K562 (cell line): ENCODE results near the gene SH3GLB2. TPM values are rescaled to one million over a fixed set of nuclear protein-coding genes. Genes with fewer than 3 reads are reported as not detected.

ENCODE experiments used
- ATAC-seq: fragments of 200-7000 bp; cut with Tn5 transposase; 3 replicates; pipeline ENCODE4 v1.9.1; 2020; ENCODE audit warnings: moderate library complexity
- BruUV-seq: library from RNA; stranded (reverse); fragments of 400-500 nt; replicated peaks from 2 replicates; lab custom pipeline; 2021; lab: Mats Ljungman, UMichigan
- CTCF ChIA-PET: fragments of 300-600 bp; formaldehyde crosslinking; extraction: SDS; loops from one replicate; lab custom pipeline; 2021; ENCODE audit warnings: low intra/inter-chr PET ratio; lab: Yijun Ruan, JAX
- POLR2A ChIA-PET: fragments of 300-600, 350-650 bp; sonication (Branson Sonifier 250); formaldehyde crosslinking; extraction: SDS; loops from one replicate; lab custom pipeline; 2021; ENCODE audit warnings: antibody characterized with exemption, inconsistent platforms; lab: Yijun Ruan, JAX
- DNase-seq, 4 experiments: peaks; one replicate each; pipeline versions ENCODE4 v3.0.0 to v3.0.0-alpha.2; 2011 to 2018; ENCODE audit warnings: low spot score in 3 of 4, mixed read lengths in 3 of 4; ENCODE audit errors: extremely low read depth in 1 of 4
- FAIRE-seq: peaks from 2 replicates; lab custom pipeline; 2011; peaks lifted over from hg19 to GRCh38; lab: Jason Lieb, UNC
- H2AFZ ChIP-seq: 2 replicates; pipeline ENCODE4 v1.6.0; 2011; ENCODE audit warnings: low read depth, low read length, control low read depth, inconsistent platforms
- H3K27ac ChIP-seq: fragments of 200-600 bp; 3 replicates; pipeline ENCODE4 v1.8.0; 2011; ENCODE audit warnings: low read depth, mild to moderate bottlenecking, control low read depth, inconsistent platforms, low read length, moderate library complexity, mixed read lengths; ENCODE audit errors: extremely low read depth
- H3K27me3 ChIP-seq, 2 experiments: fragments of 300-600 bp in 1 of 2; 2 replicates in 1 of 2; 3 replicates in 1 of 2; pipeline versions ENCODE4 v1.6.0 to v1.8.0; 2011; ENCODE audit warnings: inconsistent platforms in 2 of 2, low read length in 2 of 2, mild to moderate bottlenecking in 1 of 2, mixed read lengths in 1 of 2, moderate library complexity in 1 of 2; ENCODE audit not compliant: control insufficient read depth in 2 of 2, insufficient read depth in 2 of 2
- H3K36me3 ChIP-seq: fragments of 300-600 bp; 3 replicates; pipeline ENCODE4 v1.8.0; 2011; ENCODE audit warnings: mild to moderate bottlenecking, low read length, inconsistent platforms; ENCODE audit not compliant: control insufficient read depth, insufficient read depth
- H3K4me1 ChIP-seq, 2 experiments: fragments of 200-600 bp in 1 of 2; replicated peaks in 1 of 2; 2 replicates in 1 of 2; 3 replicates in 1 of 2; pipeline versions ENCODE4 v1.5.1 to v1.8.0; 2011; ENCODE audit warnings: inconsistent platforms in 2 of 2, low read length in 2 of 2, mild to moderate bottlenecking in 1 of 2, mixed read lengths in 1 of 2, moderate library complexity in 1 of 2; ENCODE audit not compliant: control insufficient read depth in 2 of 2, insufficient read depth in 2 of 2
- H3K4me2 ChIP-seq: 2 replicates; pipeline ENCODE4 v1.6.1; 2011; ENCODE audit warnings: low read length, control low read depth, inconsistent platforms, mixed read lengths; ENCODE audit not compliant: insufficient read depth
- H3K4me3 ChIP-seq: fragments of 200-600 bp; sonication (generic), shearing (Covaris generic); 2 replicates; pipeline ENCODE4 v1.5.1; 2016; ENCODE audit warnings: control low read depth, inconsistent platforms
- H3K79me2 ChIP-seq: fragments of 200-600 bp; 3 replicates; pipeline ENCODE4 v1.8.0; 2011; ENCODE audit warnings: low read length, inconsistent platforms; ENCODE audit not compliant: control insufficient read depth, insufficient read depth
- H3K9ac ChIP-seq, 2 experiments: 2 replicates each; pipeline versions ENCODE4 v1.6.0 to v1.6.1; 2011; ENCODE audit warnings: low read depth in 2 of 2, low read length in 2 of 2, control low read depth in 1 of 2, inconsistent platforms in 1 of 2, mild to moderate bottlenecking in 1 of 2, mixed read lengths in 1 of 2; ENCODE audit not compliant: insufficient read depth in 1 of 2
- H3K9me1 ChIP-seq: one replicate; pipeline ENCODE4 v1.6.0; 2011; ENCODE audit warnings: inconsistent platforms, mild to moderate bottlenecking, low read length, moderate library complexity; ENCODE audit not compliant: control insufficient read depth, insufficient read depth
- H3K9me3 ChIP-seq: replicated peaks from 2 replicates; pipeline ENCODE4 v1.5.1; 2011; ENCODE audit warnings: low read depth, low read length, inconsistent platforms; ENCODE audit not compliant: control insufficient read depth, insufficient read depth
- H4K20me1 ChIP-seq: replicated peaks from 2 replicates; pipeline ENCODE4 v1.6.1; 2011; ENCODE audit warnings: low read length, inconsistent platforms, mixed read lengths; ENCODE audit not compliant: control insufficient read depth, insufficient read depth
- CHD1 ChIP-seq: fragments of 200-600 bp; sonication (generic); IDR thresholded peaks from one replicate; pipeline ENCODE4 v1.6.1; 2012; ENCODE audit warnings: mild to moderate bottlenecking, moderate library complexity, low read length, inconsistent platforms
- GTF2E2 ChIP-seq: fragments of 200-800 bp; sonication (Bioruptor generic); IDR thresholded peaks from 2 replicates; pipeline ENCODE4 v1.6.1; 2016; ENCODE audit warnings: missing genetic modification characterization, missing compliant biosample characterization
- HCFC1 ChIP-seq: IDR thresholded peaks from 2 replicates; pipeline ENCODE4 v1.6.1; 2012; ENCODE audit warnings: low read depth, low read length, improper control_type of control experiment
- JUNB ChIP-seq: fragments of 450-650 bp; formaldehyde crosslinking; conservative IDR thresholded peaks from 2 replicates; pipeline ENCODE4 v1.4.0; 2020; ENCODE audit warnings: mild to moderate bottlenecking
- KAT7 ChIP-seq: sonication (generic); formaldehyde crosslinking; IDR thresholded peaks from 2 replicates; pipeline ENCODE4 v1.8.0; 2022; ENCODE audit warnings: missing genetic modification reagents, mild to moderate bottlenecking, borderline replicate concordance
- MIER1 ChIP-seq: fragments of 450-650 bp; IDR thresholded peaks from 2 replicates; pipeline ENCODE4 v1.6.1; 2016; ENCODE audit warnings: antibody characterized with exemption, mild to moderate bottlenecking, low read depth
- PHTF2 ChIP-seq: fragments of 250-450 bp; sonication (Bioruptor Pico); IDR thresholded peaks from 2 replicates; pipeline ENCODE4 v1.5.0; 2021; ENCODE audit warnings: mild to moderate bottlenecking
- SP1 ChIP-seq: sonication (generic); formaldehyde crosslinking; IDR thresholded peaks from 2 replicates; pipeline ENCODE4 v1.8.1; 2022; ENCODE audit warnings: mild to moderate bottlenecking, missing genetic modification reagents
- ZNF253 ChIP-seq: fragments of 250-450 bp; sonication (Bioruptor Pico); conservative IDR thresholded peaks from 2 replicates; pipeline ENCODE4 v1.6.1; 2021; ENCODE audit warnings: mild to moderate bottlenecking
- WGBS: fragments of 100-300 bp; shearing (Covaris generic); methylation state at CpG from one replicate; pipeline ENCODE4 v1.1.6; 2016; ENCODE audit warnings: low coverage, mixed read lengths; ENCODE audit not compliant: insufficient coverage; ENCODE audit errors: missing lambda C conversion rate; 5-methylcytosine and 5-hydroxymethylcytosine counted together
- in situ Hi-C: fragments of 300-500 bp; cut with MboI; formaldehyde crosslinking; loops from 4 replicates; pipeline ENCODE4 v1.15.0; 2018; ENCODE audit warnings: inconsistent platforms, mixed read lengths
- intact Hi-C: fragments of 100-400 bp; cut with micrococcal nuclease; formaldehyde crosslinking; loops from 2 replicates; pipeline ENCODE4 v1.14.2; 2022
- polyA plus RNA-seq, 8 experiments: library from polyadenylated mRNA; depleted of rRNA in 4 of 8; stranded (reverse) in 5 of 8; unstranded in 3 of 8; fragments of >200 nt; fragmentation: Nextera tagmentation in 2 of 8; fragmentation: Illumina TruSeq in 1 of 8; extraction: Ambion mirVana in 2 of 8; extraction: Trizol in 1 of 8; gene quantifications; 2 replicates each; pipeline versions ENCODE4 v1.2.1 to v1.2.3, GENCODE V29; 2011 to 2014; ENCODE audit warnings: inconsistent platforms in 1 of 8, missing spikeins in 1 of 8
- total RNA-seq, 7 experiments: library from RNA; depleted of rRNA in 6 of 7; stranded (reverse); fragments of >200 nt in 6 of 7; fragmentation: Illumina TruSeq in 2 of 7; extraction: Trizol in 2 of 7; gene quantifications; 2 replicates each; pipeline versions ENCODE4 v1.2.1 to v1.2.3, GENCODE V29; 2011 to 2021; ENCODE audit warnings: low replicate concordance in 1 of 7
- TF ChIP-seq, protein P1 (sequence below), 3 experiments: fragments of 200-800 bp in 1 of 3; fragments of 250-450 bp in 1 of 3; fragments of 450-650 bp in 1 of 3; sonication (Bioruptor Pico) in 1 of 3; sonication (Bioruptor generic) in 1 of 3; formaldehyde crosslinking in 1 of 3; IDR thresholded peaks; 2 replicates each; pipeline versions ENCODE4 v1.6.1 to v1.8.0; 2016 to 2022; ENCODE audit warnings: mild to moderate bottlenecking in 2 of 3, missing genetic modification characterization in 2 of 3, missing compliant biosample characterization in 1 of 3, moderate library complexity in 1 of 3

Gene SH3GLB2
- total and polyA plus RNA-seq, 9 of the 15 experiments (the other 6 are each of a cell fraction or from before 2014, with no cell fraction given) = 0.20 to 118 (median 58.8) TPM

DNA sequence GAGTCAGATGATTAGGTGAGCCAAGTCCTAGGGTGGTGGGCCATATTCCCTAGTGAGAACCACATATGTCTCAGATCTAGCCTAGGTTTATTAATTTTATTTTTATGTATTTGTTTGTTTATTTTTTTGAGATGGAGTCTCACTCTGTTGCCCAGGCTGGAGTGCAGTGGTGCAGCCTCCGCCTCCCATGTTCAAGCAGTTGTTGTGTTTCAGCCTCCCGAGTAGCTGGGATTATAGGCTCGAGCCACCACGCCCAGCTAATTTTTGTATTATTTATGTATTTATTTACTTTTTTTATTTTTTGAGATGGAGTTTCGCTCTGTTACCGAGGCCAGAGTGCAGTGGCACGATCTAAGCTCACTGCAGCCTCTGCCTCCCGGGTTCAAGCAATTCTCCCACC lies 44.6 kb downstream of the SH3GLB2 start:
- H3K27me3 ChIP-seq = no peaks in the 10 kb centered on the region
- peaks cover 95% of the 10 kb centered on the region for H3K36me3 ChIP-seq
- POLR2A ChIA-PET = no interaction called here

More for the DNA sequence above, 44.6 kb downstream of the SH3GLB2 start:
- no peaks in the 10 kb centered on the region for H3K4me1 ChIP-seq
- H3K27ac ChIP-seq = no peak overlapping the region
- DNase-seq = no peak
- no peaks in the 10 kb centered on the region for H4K20me1 ChIP-seq
- H3K79me2 ChIP-seq = no peaks in the 10 kb centered on the region
- no peak overlapping the region for H3K4me3 ChIP-seq
- FAIRE-seq = no peak
- H3K9ac ChIP-seq = no peak overlapping the region
- no peak overlapping the region for H3K4me2 ChIP-seq
- BruUV-seq = no TSS peak
- 98% methylated on average over 8 of the region's 8 CpGs for WGBS
- CTCF ChIA-PET = no interaction called here
- in situ Hi-C loops (no loop called here), intact Hi-C loops (no loop called here)
- no peaks in the 10 kb centered on the region for H3K9me3 ChIP-seq
- TF ChIP-seq KAT7 (CRISPR knock-in tag) (no peak), HCFC1 (no peak), CHD1 (no peak), PHTF2 (CRISPR knock-in tag) (no peak), GTF2E2 (tag) (no peak), MIER1 (no peak), ZNF253 (CRISPR knock-in tag) (no peak), SP1 (CRISPR knock-in tag) (no peak), JUNB (no peak)
- TF ChIP-seq, protein P1, sequence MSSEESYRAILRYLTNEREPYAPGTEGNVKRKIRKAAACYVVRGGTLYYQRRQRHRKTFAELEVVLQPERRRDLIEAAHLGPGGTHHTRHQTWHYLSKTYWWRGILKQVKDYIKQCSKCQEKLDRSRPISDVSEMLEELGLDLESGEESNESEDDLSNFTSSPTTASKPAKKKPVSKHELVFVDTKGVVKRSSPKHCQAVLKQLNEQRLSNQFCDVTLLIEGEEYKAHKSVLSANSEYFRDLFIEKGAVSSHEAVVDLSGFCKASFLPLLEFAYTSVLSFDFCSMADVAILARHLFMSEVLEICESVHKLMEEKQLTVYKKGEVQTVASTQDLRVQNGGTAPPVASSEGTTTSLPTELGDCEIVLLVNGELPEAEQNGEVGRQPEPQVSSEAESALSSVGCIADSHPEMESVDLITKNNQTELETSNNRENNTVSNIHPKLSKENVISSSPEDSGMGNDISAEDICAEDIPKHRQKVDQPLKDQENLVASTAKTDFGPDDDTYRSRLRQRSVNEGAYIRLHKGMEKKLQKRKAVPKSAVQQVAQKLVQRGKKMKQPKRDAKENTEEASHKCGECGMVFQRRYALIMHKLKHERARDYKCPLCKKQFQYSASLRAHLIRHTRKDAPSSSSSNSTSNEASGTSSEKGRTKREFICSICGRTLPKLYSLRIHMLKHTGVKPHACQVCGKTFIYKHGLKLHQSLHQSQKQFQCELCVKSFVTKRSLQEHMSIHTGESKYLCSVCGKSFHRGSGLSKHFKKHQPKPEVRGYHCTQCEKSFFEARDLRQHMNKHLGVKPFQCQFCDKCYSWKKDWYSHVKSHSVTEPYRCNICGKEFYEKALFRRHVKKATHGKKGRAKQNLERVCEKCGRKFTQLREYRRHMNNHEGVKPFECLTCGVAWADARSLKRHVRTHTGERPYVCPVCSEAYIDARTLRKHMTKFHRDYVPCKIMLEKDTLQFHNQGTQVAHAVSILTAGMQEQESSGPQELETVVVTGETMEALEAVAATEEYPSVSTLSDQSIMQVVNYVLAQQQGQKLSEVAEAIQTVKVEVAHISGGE (CRISPR knock-in tag; IDR thresholded peaks at IDR 0.05) = no peak
- H3K9me1 ChIP-seq = no peaks in the 10 kb centered on the region
- H2AFZ ChIP-seq = no peak overlapping the region
- no peak for ATAC-seq
